WERI-Rb-1 (cell line): ENCODE results near the gene SORCS2.
A peak's percentile ranks its signal among the peaks of the same experiment; 100 is the strongest.
"Not testable (repeated sequence)": the region's sequence is repeated elsewhere in the genome, so short reads cannot be mapped to it uniquely, and the experiment has no call there.

Source experiments
- DNase-seq: peaks from one replicate; pipeline ENCODE4 v3.0.0-alpha.2; 2020
- H3K27ac ChIP-seq: fragments of 250-450 bp; sonication (Bioruptor Pico); 2 replicates; pipeline ENCODE4 v1.5.1; 2020; ENCODE audit warnings: mild to moderate bottlenecking, moderate library complexity
- H3K27me3 ChIP-seq: fragments of 250-450 bp; sonication (Bioruptor Pico); 2 replicates; pipeline ENCODE4 v1.5.1; 2021; ENCODE audit warnings: mild to moderate bottlenecking, low read depth, moderate library complexity; ENCODE audit not compliant: insufficient read depth, severe bottlenecking
- H3K36me3 ChIP-seq: fragments of 250-450 bp; sonication (Bioruptor Pico); 2 replicates; pipeline ENCODE4 v1.5.1; 2020; ENCODE audit warnings: mild to moderate bottlenecking, moderate library complexity
- H3K4me3 ChIP-seq: 2 replicates; pipeline ENCODE4 v1.5.1; 2011; ENCODE audit warnings: low read depth, mild to moderate bottlenecking, control low read depth, low read length
- H3K9me3 ChIP-seq: fragments of 250-450 bp; sonication (Bioruptor Pico); 2 replicates; pipeline ENCODE4 v1.5.1; 2021; ENCODE audit warnings: mild to moderate bottlenecking, moderate library complexity; ENCODE audit not compliant: severe bottlenecking
- CTCF ChIP-seq: IDR thresholded peaks from 2 replicates; pipeline ENCODE4 v1.5.1; 2011; ENCODE audit warnings: low read depth, mild to moderate bottlenecking, control low read depth, inconsistent platforms, low read length

Gene SORCS2

GRCh38 chr4:7212101-7212674, 19.9 kb downstream of the SORCS2 start:
- TF ChIP-seq CTCF: no peak
- DNase-seq: no peak
- Histone ChIP-seq H3K27ac (0 out of 2 replicates have a peak overlapping the region, but pooled peaks have one; percentile 6), H3K36me3 (peaks cover 52% of the 10 kb centered on the region), H3K9me3 (no peaks in the 10 kb centered on the region), H3K27me3 (no peaks in the 10 kb centered on the region), H3K4me3 (no peak overlapping the region)

GRCh38 chr4:7212921-7213320, 20.6 kb downstream of the SORCS2 start:
- DNase-seq: no peak
- H3K4me3 ChIP-seq: no peak overlapping the region
- no peaks in the 10 kb centered on the region for H3K27me3 ChIP-seq
- no peaks in the 10 kb centered on the region for H3K9me3 ChIP-seq
- H3K27ac ChIP-seq: no peak overlapping the region
- TF ChIP-seq CTCF: no peak
- H3K36me3 ChIP-seq: peaks cover 50% of the 10 kb centered on the region

GRCh38 chr4:7213807-7214206, 21.5 kb downstream of the SORCS2 start:
- no peaks in the 10 kb centered on the region for H3K9me3 ChIP-seq
- H3K27ac ChIP-seq: no peak overlapping the region
- H3K4me3 ChIP-seq: no peak overlapping the region
- H3K27me3 ChIP-seq: no peaks in the 10 kb centered on the region
- no peak for DNase-seq
- no peak for TF ChIP-seq CTCF
- H3K36me3 ChIP-seq: peaks cover 45% of the 10 kb centered on the region

GRCh38 chr4:7214359-7214758, 22.0 kb downstream of the SORCS2 start:
- DNase-seq: no peak
- no peak overlapping the region for H3K27ac ChIP-seq

GRCh38 chr4:7215187-7215586, 22.8 kb downstream of the SORCS2 start:
- DNase-seq, H3K9me3 ChIP-seq, H3K27ac ChIP-seq, H3K27me3 ChIP-seq, H3K4me3 ChIP-seq: not testable (repeated sequence)
- H3K36me3 ChIP-seq: peaks cover 45% of the 10 kb centered on the region

More at GRCh38 chr4:7214359-7214758, 22.0 kb downstream of the SORCS2 start:
- TF ChIP-seq CTCF: no peak
- Histone ChIP-seq H3K4me3 (no peak overlapping the region), H3K27me3 (no peaks in the 10 kb centered on the region), H3K9me3 (no peaks in the 10 kb centered on the region), H3K36me3 (peaks cover 44% of the 10 kb centered on the region)

GRCh38 chr4:7217039-7217438, 24.7 kb downstream of the SORCS2 start:
- Histone ChIP-seq H3K27me3 (no peaks in the 10 kb centered on the region), H3K9me3 (no peaks in the 10 kb centered on the region), H3K27ac (peak overlapping the region; percentile 19; the same call in 1 of the 2 replicates), H3K4me3 (no peak overlapping the region), H3K36me3 (peaks cover 47% of the 10 kb centered on the region)
- DNase-seq: no peak
- TF ChIP-seq CTCF: no peak
